Endothelial cell of umbilical vein (primary cell): ENCODE data around the gene HES1. TPM values are rescaled to one million over a fixed set of nuclear protein-coding genes. Genes with fewer than 3 reads are reported as not detected.

Source experiments
- BruUV-seq: library from RNA; stranded (reverse); fragments of 400-500 nt; replicated peaks from 2 replicates; lab custom pipeline; 2021; lab: Mats Ljungman, UMichigan
- CTCF ChIA-PET: fragments of 300-600, 350-600 bp; sonication (Branson Sonifier 250); formaldehyde crosslinking; loops from one replicate; lab custom pipeline; 2021; ENCODE audit warnings: antibody characterized with exemption, inconsistent platforms; lab: Charles Lee
- POLR2A ChIA-PET: fragments of 300-600, 350-600 bp; sonication (Branson Sonifier 250); formaldehyde crosslinking; loops from one replicate; lab custom pipeline; 2021; ENCODE audit warnings: antibody characterized with exemption, inconsistent platforms; lab: Charles Lee
- DNase-seq: peaks from one replicate; pipeline ENCODE4 v3.0.0-alpha.2; 2011; ENCODE audit warnings: low read depth, low spot score
- FAIRE-seq: peaks from 2 replicates; lab custom pipeline; 2011; peaks lifted over from hg19 to GRCh38; lab: Jason Lieb, UNC
- H2AFZ ChIP-seq: 2 replicates; pipeline ENCODE4 v1.6.0; 2012; ENCODE audit warnings: low read depth, low read length, control low read depth, inconsistent platforms
- H3K27ac ChIP-seq: 2 replicates; pipeline ENCODE4 v1.5.1; 2011; ENCODE audit warnings: low read depth, mild to moderate bottlenecking, control low read depth, low read length, moderate library complexity; ENCODE audit not compliant: insufficient read depth
- H3K27me3 ChIP-seq, 2 experiments: 2 replicates each; pipeline versions ENCODE4 v1.6.0 to v1.6.1; 2011; ENCODE audit warnings: low read length in 2 of 2, mixed read lengths in 1 of 2; ENCODE audit not compliant: control insufficient read depth in 2 of 2, insufficient read depth in 2 of 2
- H3K36me3 ChIP-seq, 2 experiments: 2 replicates in 1 of 2; 3 replicates in 1 of 2; pipeline ENCODE4 v1.5.1; 2011; ENCODE audit warnings: low read length in 2 of 2, mild to moderate bottlenecking in 1 of 2, moderate library complexity in 1 of 2; ENCODE audit not compliant: control insufficient read depth in 2 of 2, insufficient read depth in 2 of 2; ENCODE audit errors: extremely low read depth in 1 of 2
- H3K4me1 ChIP-seq: 3 replicates; pipeline ENCODE4 v1.5.1; 2011; ENCODE audit warnings: mild to moderate bottlenecking, low read length; ENCODE audit not compliant: control insufficient read depth, insufficient read depth; ENCODE audit errors: extremely low read depth
- H3K4me2 ChIP-seq: 2 replicates; pipeline ENCODE4 v1.6.1; 2011; ENCODE audit warnings: low read length, control low read depth, mixed read lengths; ENCODE audit not compliant: insufficient read depth
- H3K4me3 ChIP-seq, 3 experiments: fragments of 200-600 bp in 1 of 3; sonication (generic), shearing (Covaris generic) in 1 of 3; replicated peaks in 1 of 3; 2 replicates each; pipeline ENCODE4 v1.5.1; 2011 to 2016; ENCODE audit warnings: control low read depth in 3 of 3, low read length in 3 of 3, mild to moderate bottlenecking in 2 of 3, inconsistent platforms in 1 of 3, low read depth in 1 of 3, moderate library complexity in 1 of 3; ENCODE audit not compliant: insufficient read depth in 1 of 3
- H3K79me2 ChIP-seq: 2 replicates; pipeline ENCODE4 v1.6.0; 2012; ENCODE audit warnings: low read length, inconsistent platforms; ENCODE audit not compliant: control insufficient read depth, insufficient read depth
- H3K9ac ChIP-seq: replicated peaks from 2 replicates; pipeline ENCODE3; 2011; ENCODE audit warnings: low read length, control low read depth; ENCODE audit not compliant: insufficient read depth; ENCODE audit errors: extremely low read depth
- H3K9me1 ChIP-seq: replicated peaks from 3 replicates; pipeline ENCODE4 v1.6.0; 2011; ENCODE audit warnings: mild to moderate bottlenecking, low read length; ENCODE audit not compliant: control insufficient read depth, insufficient read depth; ENCODE audit errors: extremely low read depth
- H3K9me3 ChIP-seq: replicated peaks from 2 replicates; pipeline ENCODE4 v1.5.1; 2012; ENCODE audit warnings: low read length, inconsistent platforms; ENCODE audit not compliant: control insufficient read depth, insufficient read depth
- H4K20me1 ChIP-seq: replicated peaks from 2 replicates; pipeline ENCODE3; 2011; ENCODE audit warnings: mild to moderate bottlenecking, low read length; ENCODE audit not compliant: control insufficient read depth, insufficient read depth; ENCODE audit errors: extremely low read depth
- CTCF ChIP-seq, 2 donors: IDR thresholded peaks; 1 replicate in 1 of 2; 2 replicates in 1 of 2; pipeline ENCODE4 v1.5.1; 2011; ENCODE audit warnings: low read length in 2 of 2, mild to moderate bottlenecking in 2 of 2, moderate library complexity in 2 of 2, control low read depth in 1 of 2, inconsistent platforms in 1 of 2, low read depth in 1 of 2; ENCODE audit not compliant: insufficient read depth in 1 of 2; ENCODE audit errors: extremely low read depth in 1 of 2
- EZH2 ChIP-seq: IDR thresholded peaks from 2 replicates; pipeline ENCODE4 v1.6.1; 2012; ENCODE audit warnings: borderline replicate concordance, low read depth, mild to moderate bottlenecking, moderate library complexity, low read length, inconsistent platforms; ENCODE audit not compliant: severe bottlenecking
- FOS ChIP-seq: IDR thresholded peaks from 2 replicates; pipeline ENCODE4 v1.6.1; 2011; ENCODE audit warnings: mild to moderate bottlenecking, low read length, moderate library complexity, borderline replicate concordance; ENCODE audit not compliant: insufficient read depth
- GATA2 ChIP-seq: IDR thresholded peaks from 2 replicates; pipeline ENCODE4 v1.7.0; 2011; ENCODE audit warnings: low read depth, mild to moderate bottlenecking, moderate library complexity, mixed read lengths, low read length; ENCODE audit not compliant: insufficient read length, insufficient read depth
- JUN ChIP-seq: IDR thresholded peaks from 2 replicates; pipeline ENCODE4 v1.6.1; 2011; ENCODE audit warnings: borderline replicate concordance, low read depth; ENCODE audit not compliant: insufficient read length, insufficient read depth
- MAX ChIP-seq: IDR thresholded peaks from 2 replicates; pipeline ENCODE4 v1.6.1; 2011; ENCODE audit not compliant: insufficient read depth, insufficient read length
- MYC ChIP-seq: IDR thresholded peaks from one replicate; pipeline ENCODE4 v1.6.1; 2011; ENCODE audit warnings: mild to moderate bottlenecking, low read depth, low read length
- POLR2A ChIP-seq: IDR thresholded peaks from 2 replicates; pipeline ENCODE4 v1.6.1; 2012; ENCODE audit warnings: low read depth, mild to moderate bottlenecking, control low read depth, low read length
- POLR2AphosphoS5 ChIP-seq: IDR thresholded peaks from 2 replicates; pipeline ENCODE4 v1.6.1; 2012; ENCODE audit warnings: low read depth, mild to moderate bottlenecking, control low read depth, low read length, moderate library complexity; ENCODE audit not compliant: insufficient read depth
- dilution Hi-C: fragments of 300-500 bp; cut with MboI; formaldehyde crosslinking; loops from one replicate; pipeline ENCODE4 v1.15.0; 2019; ENCODE audit warnings: low sequenced_read_pairs; ENCODE audit not compliant: extremely low pct_ligation_motif_present
- intact Hi-C: fragments of 100-400 bp; cut with micrococcal nuclease; formaldehyde crosslinking; loops from one replicate; pipeline ENCODE4 v1.10.0; 2022
- polyA plus RNA-seq, 4 experiments: library from polyadenylated mRNA; depleted of rRNA in 3 of 4; stranded (reverse) in 3 of 4; unstranded in 1 of 4; fragments of >200 nt; gene quantifications; 2 replicates each; pipeline versions ENCODE4 v1.2.1 to v1.2.3, GENCODE V29; 2011 to 2012; ENCODE audit warnings: missing spikeins in 1 of 4
- total RNA-seq: library from RNA; stranded (reverse); gene quantifications from 2 replicates; pipeline ENCODE4 v1.2.3, GENCODE V29; 2021

Gene HES1
- total and polyA plus RNA-seq, 2 donors (not counting 3 experiments of a cell fraction or from before 2014, with no cell fraction given) = 42.0 to 210 TPM

GRCh38 chr3:194161131-194162045 is 25.4 kb downstream of the HES1 start:
- Histone ChIP-seq H3K36me3 (no peaks in the 10 kb centered on the region), H4K20me1 (no peaks in the 10 kb centered on the region), H3K9me3 (no peaks in the 10 kb centered on the region), H3K27me3 (peaks cover 16 to 19% of the 10 kb centered on the region in 2 experiments), H3K27ac (no peak overlapping the region), H3K79me2 (no peaks in the 10 kb centered on the region), H2AFZ (no peak overlapping the region), H3K9ac (no peak overlapping the region), H3K4me2 (no peak overlapping the region), H3K9me1 (no peaks in the 10 kb centered on the region), H3K4me1 (peaks cover under 1% of the 10 kb centered on the region), H3K4me3 (no peak overlapping the region)
- FAIRE-seq (no peak), DNase-seq (no peak)
- intact Hi-C loops (no loop called here), dilution Hi-C loops (no loop called here)
- CTCF ChIA-PET = interaction anchor here (0.8 to 1.6 kb wide), 4 partner anchors 20 to 155 kb away, joined by 3 to 5 read pairs (median 3); no protein-coding TSS in a partner anchor
- no peak for TF ChIP-seq POLR2A
- TF ChIP-seq CTCF (IDR thresholded peaks at IDR 0.05; ENCODE audit: extremely low read depth in 1 of 2, insufficient read depth in 1 of 2, low read depth in 1 of 2, low read length in 2 of 2) = no peak
- POLR2A ChIA-PET = no interaction called here
- no TSS peak for BruUV-seq

GRCh38 chr3:194162070-194162678 is 26.2 kb downstream of the HES1 start:
- DNase-seq = no peak
- Histone ChIP-seq H3K79me2 (no peaks in the 10 kb centered on the region), H2AFZ (no peak overlapping the region), H3K9me1 (no peaks in the 10 kb centered on the region), H3K27me3 (peaks cover 18 to 19% of the 10 kb centered on the region in 2 experiments), H3K4me2 (no peak overlapping the region), H3K9ac (no peak overlapping the region), H3K36me3 (no peaks in the 10 kb centered on the region), H4K20me1 (no peaks in the 10 kb centered on the region), H3K27ac (no peak overlapping the region), H3K4me1 (peaks cover 9% of the 10 kb centered on the region), H3K4me3 (no peak overlapping the region), H3K9me3 (no peaks in the 10 kb centered on the region)
- ChIA-PET POLR2A (no interaction called here), CTCF (interaction anchor here (1.3 to 1.6 kb wide), 2 partner anchors 21 to 24 kb away, joined by 3 to 5 read pairs; no protein-coding TSS in a partner anchor)
- dilution Hi-C loops = no loop called here
- BruUV-seq = no TSS peak
- FAIRE-seq = no peak
- intact Hi-C loops = no loop called here
- no peak for TF ChIP-seq GATA2
- TF ChIP-seq CTCF (IDR thresholded peaks at IDR 0.05; ENCODE audit: extremely low read depth in 1 of 2, insufficient read depth in 1 of 2, low read depth in 1 of 2, low read length in 2 of 2) = no peak
- no peak for TF ChIP-seq MYC
- TF ChIP-seq EZH2 = no peak
- no peak for TF ChIP-seq POLR2A
- no peak for TF ChIP-seq POLR2AphosphoS5
- no peak for TF ChIP-seq MAX
- TF ChIP-seq FOS = no peak
- no peak for TF ChIP-seq JUN
